Fibroblast of lung (primary cell): Measurements from ENCODE around the gene CTDSPL.

Experiments used
- EZH2 ChIP-seq: IDR thresholded peaks from 2 replicates; pipeline ENCODE4 v1.5.1; 2012; ENCODE audit warnings: low read length, control low read depth, mild to moderate bottlenecking; ENCODE audit errors: missing control alignments
- TF ChIP-seq, protein P1 (sequence below), 2 donors: IDR thresholded peaks in 1 of 2; conservative IDR thresholded peaks in 1 of 2; 1 replicate in 1 of 2; 2 replicates in 1 of 2; pipeline ENCODE4 v1.5.1; 2011 to 2012; ENCODE audit warnings: low read length in 2 of 2, control low read depth in 1 of 2, inconsistent platforms in 1 of 2, low read depth in 1 of 2, mild to moderate bottlenecking in 1 of 2

- TF ChIP-seq, protein P1, sequence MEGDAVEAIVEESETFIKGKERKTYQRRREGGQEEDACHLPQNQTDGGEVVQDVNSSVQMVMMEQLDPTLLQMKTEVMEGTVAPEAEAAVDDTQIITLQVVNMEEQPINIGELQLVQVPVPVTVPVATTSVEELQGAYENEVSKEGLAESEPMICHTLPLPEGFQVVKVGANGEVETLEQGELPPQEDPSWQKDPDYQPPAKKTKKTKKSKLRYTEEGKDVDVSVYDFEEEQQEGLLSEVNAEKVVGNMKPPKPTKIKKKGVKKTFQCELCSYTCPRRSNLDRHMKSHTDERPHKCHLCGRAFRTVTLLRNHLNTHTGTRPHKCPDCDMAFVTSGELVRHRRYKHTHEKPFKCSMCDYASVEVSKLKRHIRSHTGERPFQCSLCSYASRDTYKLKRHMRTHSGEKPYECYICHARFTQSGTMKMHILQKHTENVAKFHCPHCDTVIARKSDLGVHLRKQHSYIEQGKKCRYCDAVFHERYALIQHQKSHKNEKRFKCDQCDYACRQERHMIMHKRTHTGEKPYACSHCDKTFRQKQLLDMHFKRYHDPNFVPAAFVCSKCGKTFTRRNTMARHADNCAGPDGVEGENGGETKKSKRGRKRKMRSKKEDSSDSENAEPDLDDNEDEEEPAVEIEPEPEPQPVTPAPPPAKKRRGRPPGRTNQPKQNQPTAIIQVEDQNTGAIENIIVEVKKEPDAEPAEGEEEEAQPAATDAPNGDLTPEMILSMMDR (conservative IDR thresholded peaks at IDR 0.05 in 1 of 2, IDR thresholded peaks at IDR 0.05 in 1 of 2; ENCODE audit: low read depth in 1 of 2, low read length in 2 of 2), result no peak
- no peak for TF ChIP-seq EZH2
Observed at GRCh38 chr3:37910671-37911400, 49.2 kb downstream of the CTDSPL start.
